HEK293 (cell line): ENCODE results near the gene PPOX.

Experiments
- CTCF ChIP-seq: fragments of 450-650 bp; formaldehyde crosslinking; IDR thresholded peaks from 2 replicates; pipeline ENCODE4 v1.5.1; 2016; ENCODE audit warnings: missing biosample characterization, missing genetic modification characterization
- MEIS1 ChIP-seq: sonication (generic); formaldehyde crosslinking; IDR thresholded peaks from 2 replicates; pipeline ENCODE4 v1.8.1; 2022; ENCODE audit warnings: missing genetic modification reagents, mild to moderate bottlenecking, borderline replicate concordance
- ZBTB20 ChIP-seq: fragments of 450-650 bp; formaldehyde crosslinking; IDR thresholded peaks from 2 replicates; pipeline ENCODE4 v1.5.1; 2016; ENCODE audit warnings: missing biosample characterization, missing genetic modification characterization
- ZNF121 ChIP-seq: fragments of 450-650 bp; formaldehyde crosslinking; IDR thresholded peaks from 2 replicates; pipeline ENCODE4 v1.5.1; 2016; ENCODE audit warnings: missing biosample characterization, missing genetic modification characterization
- ZNF274 ChIP-seq, 2 experiments: fragments of 200-500 bp in 1 of 2; fragments of 450-650 bp in 1 of 2; sonication (Bioruptor generic) in 1 of 2; formaldehyde crosslinking in 1 of 2; IDR thresholded peaks; 2 replicates each; pipeline versions ENCODE4 v1.5.1 to v1.6.1; 2014 to 2016; ENCODE audit warnings: borderline replicate concordance in 1 of 2, inconsistent platforms in 1 of 2, low read length in 1 of 2, missing biosample characterization in 1 of 2, missing genetic modification characterization in 1 of 2
- ZNF350 ChIP-seq: fragments of 450-650 bp; formaldehyde crosslinking; IDR thresholded peaks from 2 replicates; pipeline ENCODE4 v1.5.0; 2017; ENCODE audit warnings: missing biosample characterization, mild to moderate bottlenecking, missing genetic modification characterization
- ZNF513 ChIP-seq: fragments of 450-650 bp; IDR thresholded peaks from 2 replicates; pipeline ENCODE4 v1.5.1; 2018; ENCODE audit warnings: missing biosample characterization, missing genetic modification characterization
- ZNF670 ChIP-seq: fragments of 450-650 bp; formaldehyde crosslinking; IDR thresholded peaks from 2 replicates; pipeline ENCODE4 v1.5.1; 2016; ENCODE audit warnings: missing biosample characterization, missing genetic modification characterization, low read depth

- no peak for TF ChIP-seq MEIS1
- TF ChIP-seq CTCF (tag by site-specific recombination): no peak
- TF ChIP-seq ZNF670: no peak
- TF ChIP-seq ZNF121 (tag by site-specific recombination): no peak
- no peak for TF ChIP-seq ZNF274 (IDR thresholded peaks at IDR 0.05; ENCODE audit: low read length)
- TF ChIP-seq ZNF274 (tag by site-specific recombination; IDR thresholded peaks at IDR 0.05; ENCODE audit: borderline replicate concordance): no peak
- no peak for TF ChIP-seq ZNF513 (tag by site-specific recombination)
- TF ChIP-seq ZBTB20: no peak
- TF ChIP-seq ZNF350 (tag by site-specific recombination): no peak
Measured at GRCh38 chr1:161185732-161186311, 19.6 kb downstream of the PPOX start.
